H1 (cell line): ENCODE measurements around the gene ABLIM1. TPM values are rescaled to one million over a fixed set of nuclear protein-coding genes. Genes with fewer than 3 reads are reported as not detected.

Experiments used
- USF2 ChIP-seq: IDR thresholded peaks from 2 replicates; pipeline ENCODE4 v1.6.1; 2011; ENCODE audit warnings: low read length, improper control_type of control experiment
- polyA plus RNA-seq, 7 experiments: library from polyadenylated mRNA; depleted of rRNA in 3 of 7; stranded (reverse) in 5 of 7; unstranded in 2 of 7; fragments of >200 nt in 5 of 7; fragments of 200-250 nt in 2 of 7; gene quantifications; 1 replicate in 5 of 7; 2 replicates in 1 of 7; 4 replicates in 1 of 7; pipeline versions ENCODE4 v1.2.1 to v1.2.3, GENCODE V29; 2011 to 2013; ENCODE audit warnings: missing spikeins in 2 of 7, mixed read lengths in 2 of 7
- total RNA-seq: library from RNA; stranded (reverse); fragmentation: NEBNext Ultra II Directional; extraction: Animal tissue kit (Norgen Biotek cat#: 25700); gene quantifications from 2 replicates; pipeline ENCODE4 v1.2.1, GENCODE V29; 2021

ABLIM1 gene
- total and polyA plus RNA-seq, 2 of the 8 experiments (the other 6 are each of a cell fraction or from before 2014, with no cell fraction given), result 51.2 to 51.7 TPM

- TF ChIP-seq USF2, result no peak
- TF ChIP-seq, all 59 proteins: peak for 0
Observed at GRCh38 chr10:114541081-114541796, 116.8 kb downstream of the ABLIM1 start (continued).
